ENCODE results near the gene PHETA1.
"Not testable (repeated sequence)": the region's sequence is repeated elsewhere in the genome, so short reads cannot be mapped to it uniquely, and the experiment has no call there.

DNA sequence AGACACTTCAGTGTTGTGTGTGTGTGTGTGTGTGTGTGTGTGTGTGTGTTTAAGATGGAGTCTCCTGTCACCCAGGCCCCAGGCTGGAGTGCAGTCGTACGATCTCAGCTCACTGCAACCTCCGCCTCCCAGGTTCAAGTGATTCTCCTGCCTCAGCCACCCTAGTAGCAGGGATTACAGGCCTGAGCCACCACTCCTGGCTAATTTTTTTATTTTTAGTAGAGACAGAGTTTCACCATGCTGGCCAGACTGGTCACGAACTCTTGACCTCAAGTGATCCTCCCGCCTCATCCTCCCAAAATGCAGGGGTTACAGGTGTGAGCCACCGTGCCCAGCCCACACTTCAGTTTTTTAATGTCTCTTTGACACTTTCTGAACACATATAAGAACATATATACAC, 32.5 kb downstream of the PHETA1 start:
- TF ChIP-seq POLR2A (IDR thresholded peaks at IDR 0.05) = not testable (repeated sequence)
- TF ChIP-seq, protein P1, sequence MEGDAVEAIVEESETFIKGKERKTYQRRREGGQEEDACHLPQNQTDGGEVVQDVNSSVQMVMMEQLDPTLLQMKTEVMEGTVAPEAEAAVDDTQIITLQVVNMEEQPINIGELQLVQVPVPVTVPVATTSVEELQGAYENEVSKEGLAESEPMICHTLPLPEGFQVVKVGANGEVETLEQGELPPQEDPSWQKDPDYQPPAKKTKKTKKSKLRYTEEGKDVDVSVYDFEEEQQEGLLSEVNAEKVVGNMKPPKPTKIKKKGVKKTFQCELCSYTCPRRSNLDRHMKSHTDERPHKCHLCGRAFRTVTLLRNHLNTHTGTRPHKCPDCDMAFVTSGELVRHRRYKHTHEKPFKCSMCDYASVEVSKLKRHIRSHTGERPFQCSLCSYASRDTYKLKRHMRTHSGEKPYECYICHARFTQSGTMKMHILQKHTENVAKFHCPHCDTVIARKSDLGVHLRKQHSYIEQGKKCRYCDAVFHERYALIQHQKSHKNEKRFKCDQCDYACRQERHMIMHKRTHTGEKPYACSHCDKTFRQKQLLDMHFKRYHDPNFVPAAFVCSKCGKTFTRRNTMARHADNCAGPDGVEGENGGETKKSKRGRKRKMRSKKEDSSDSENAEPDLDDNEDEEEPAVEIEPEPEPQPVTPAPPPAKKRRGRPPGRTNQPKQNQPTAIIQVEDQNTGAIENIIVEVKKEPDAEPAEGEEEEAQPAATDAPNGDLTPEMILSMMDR (IDR thresholded peaks at IDR 0.05) = not testable (repeated sequence)
